Fibroblast of gingiva (primary cell): Measurements from ENCODE around the gene RAB5IF.
"Not testable (repeated sequence)": the region's sequence is repeated elsewhere in the genome, so short reads cannot be mapped to it uniquely, and the experiment has no call there.

ENCODE experiments used
- DNase-seq: peaks from one replicate; pipeline ENCODE4 v3.0.0-alpha.2; 2011; ENCODE audit warnings: low read depth

Gene RAB5IF

GRCh38 chr20:36587388-36588070 lies 18.1 kb upstream of the RAB5IF start:
- DNase-seq: no peak

DNA sequence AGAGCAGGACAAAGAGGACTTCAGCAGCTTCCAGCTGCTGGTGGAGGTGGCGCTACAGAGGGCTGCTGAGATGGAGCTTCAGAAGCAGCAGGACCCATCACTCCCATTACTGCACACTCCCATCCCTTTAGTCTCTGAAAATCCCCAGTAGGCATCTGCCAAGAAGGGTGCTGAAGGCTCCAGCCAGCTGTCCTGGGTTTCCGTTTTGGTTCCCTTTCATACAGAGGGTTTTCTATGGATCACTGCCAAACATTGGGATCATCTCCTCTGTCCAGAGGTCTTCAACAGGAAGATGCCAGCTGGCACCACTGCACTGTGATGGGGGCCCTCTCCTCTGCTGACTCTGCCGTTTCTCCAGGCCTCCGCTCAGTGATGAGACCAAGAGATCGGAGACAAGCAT lies 14.3 kb upstream of the RAB5IF start:
- DNase-seq: no peak

GRCh38 chr20:36591854-36592641 lies 13.5 kb upstream of the RAB5IF start:
- no peak for DNase-seq

GRCh38 chr20:36593347-36593929 lies 12.1 kb upstream of the RAB5IF start:
- DNase-seq: no peak

- no peak for DNase-seq
These were observed 5.7 kb upstream of the RAB5IF start for GRCh38 chr20:36599912-36600345.

- DNase-seq: no peak
These were observed 4.0 kb upstream of the RAB5IF start for GRCh38 chr20:36601540-36601939.

- no peak for DNase-seq
These were observed 604 bp upstream of the RAB5IF start for GRCh38 chr20:36604952-36605398.

DNA sequence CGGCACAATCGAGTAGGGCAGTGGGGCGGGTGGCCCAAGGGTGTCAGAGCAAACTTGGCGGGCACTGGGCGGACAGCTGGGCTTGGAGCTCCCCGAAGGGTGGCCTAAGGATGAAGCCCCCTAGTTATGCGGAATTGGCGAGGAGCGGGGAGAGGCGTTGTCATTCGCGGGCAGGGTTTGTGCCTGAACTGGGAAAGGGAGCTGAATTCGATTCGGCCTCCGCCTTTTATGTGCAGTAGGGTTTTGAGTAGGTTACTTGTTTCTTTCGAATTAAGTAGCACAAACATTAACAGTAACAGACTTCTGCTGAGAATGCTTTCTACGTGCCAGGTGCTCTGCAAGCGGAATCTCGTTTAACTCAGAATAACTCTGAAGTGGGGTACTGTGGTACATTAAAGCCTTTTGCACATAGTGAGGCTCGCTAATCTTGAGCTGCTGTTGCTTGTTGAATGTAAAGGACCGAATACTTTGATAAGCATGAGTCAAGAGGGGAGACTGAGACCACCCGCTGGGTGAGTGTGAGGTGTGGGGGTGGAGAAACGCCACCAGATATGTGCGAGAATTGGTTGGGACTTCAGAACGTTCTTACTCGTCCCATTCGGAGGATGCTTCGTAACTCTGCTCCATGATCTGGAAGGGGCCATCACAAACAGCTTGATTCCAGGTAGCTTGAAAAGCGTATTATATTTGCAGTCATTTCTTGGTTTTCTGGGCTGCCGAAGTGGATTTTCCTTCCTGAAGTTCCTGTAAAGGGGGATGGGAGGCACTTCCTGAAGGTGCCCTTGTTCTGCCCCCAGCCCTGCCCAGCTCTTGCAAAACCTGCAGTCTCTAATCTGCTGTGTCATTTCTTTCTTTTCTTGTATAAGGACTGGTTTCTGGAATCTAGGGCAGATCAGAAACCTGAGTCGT lies 833 bp downstream of the RAB5IF start:
- peak; percentile 50 for DNase-seq

DNA sequence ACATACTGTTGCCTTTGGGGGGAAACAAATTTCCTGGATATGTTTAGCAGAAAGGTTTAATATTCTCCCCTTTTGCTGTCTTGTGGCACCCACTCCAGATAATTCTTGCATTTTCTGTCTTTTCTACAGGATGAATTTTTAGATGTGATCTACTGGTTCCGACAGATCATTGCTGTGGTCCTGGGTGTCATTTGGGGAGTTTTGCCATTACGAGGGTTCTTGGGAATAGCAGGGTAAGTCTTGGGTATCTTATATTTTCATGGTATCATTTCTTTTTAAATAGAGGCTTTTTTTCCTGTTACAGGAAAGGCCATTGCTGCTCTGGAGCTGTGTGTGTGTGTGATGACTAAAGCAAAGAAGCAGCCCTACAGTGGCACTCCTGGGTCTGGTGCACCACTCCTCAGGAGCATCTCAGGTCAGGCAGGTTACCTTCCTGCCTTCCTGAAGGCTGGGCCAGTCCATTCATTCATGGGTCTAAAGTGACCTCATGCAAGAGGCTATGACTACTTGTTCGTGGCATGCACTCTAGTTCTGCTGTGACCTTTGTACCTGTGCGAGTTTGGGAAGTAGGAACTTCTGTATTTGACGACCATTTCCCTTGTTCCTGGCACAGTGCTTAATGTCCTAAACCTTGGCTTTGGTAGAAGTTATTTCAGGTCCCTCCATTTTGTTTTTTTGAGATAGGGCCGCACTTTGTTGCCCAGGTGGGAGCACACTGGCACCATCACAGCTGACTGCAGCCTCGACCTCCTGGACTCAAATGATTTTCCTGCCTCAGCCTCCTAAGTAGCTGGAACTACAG lies 2.2 kb downstream of the RAB5IF start:
- DNase-seq: no peak

DNA sequence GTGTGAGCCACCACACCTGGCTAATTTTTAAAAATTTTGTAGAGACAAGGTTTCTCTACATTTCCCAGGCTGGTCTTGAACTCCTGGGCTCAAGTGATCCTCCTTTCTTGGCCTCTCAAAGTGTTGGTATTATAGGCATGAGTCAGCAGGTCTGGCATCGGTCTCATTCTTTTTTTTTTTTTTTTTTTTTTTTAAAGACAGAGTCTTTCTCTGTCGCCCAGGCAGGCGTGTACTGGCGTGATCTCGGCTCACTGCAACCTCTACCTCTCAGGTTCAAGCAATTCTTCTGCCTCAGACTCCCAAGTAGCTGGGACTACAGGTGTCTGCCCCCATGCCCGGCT lies 2.8 kb downstream of the RAB5IF start:
- DNase-seq: not testable (repeated sequence)

GRCh38 chr20:36611625-36612024 lies 6.0 kb downstream of the RAB5IF start:
- DNase-seq: no peak

DNA sequence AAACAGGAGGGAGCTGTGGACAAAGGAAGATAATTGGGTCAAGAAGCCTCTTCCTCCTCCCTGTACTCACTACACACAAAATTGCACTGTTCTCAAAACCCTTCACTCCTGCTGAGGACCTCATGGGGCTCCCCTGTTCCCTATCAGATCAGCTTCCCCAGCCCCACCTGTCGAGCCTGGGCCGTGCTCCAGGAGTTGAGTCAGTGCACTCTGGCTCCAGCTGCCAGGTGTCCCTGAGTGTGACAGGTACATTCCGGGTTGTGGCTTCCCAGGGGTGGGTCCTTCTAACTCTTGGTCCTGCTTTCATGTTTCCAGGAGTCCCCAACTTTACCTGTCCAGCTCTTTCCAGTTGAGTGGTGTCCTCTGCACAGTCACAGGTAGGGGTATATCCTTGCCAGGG lies 8.4 kb downstream of the RAB5IF start:
- no peak for DNase-seq

DNA sequence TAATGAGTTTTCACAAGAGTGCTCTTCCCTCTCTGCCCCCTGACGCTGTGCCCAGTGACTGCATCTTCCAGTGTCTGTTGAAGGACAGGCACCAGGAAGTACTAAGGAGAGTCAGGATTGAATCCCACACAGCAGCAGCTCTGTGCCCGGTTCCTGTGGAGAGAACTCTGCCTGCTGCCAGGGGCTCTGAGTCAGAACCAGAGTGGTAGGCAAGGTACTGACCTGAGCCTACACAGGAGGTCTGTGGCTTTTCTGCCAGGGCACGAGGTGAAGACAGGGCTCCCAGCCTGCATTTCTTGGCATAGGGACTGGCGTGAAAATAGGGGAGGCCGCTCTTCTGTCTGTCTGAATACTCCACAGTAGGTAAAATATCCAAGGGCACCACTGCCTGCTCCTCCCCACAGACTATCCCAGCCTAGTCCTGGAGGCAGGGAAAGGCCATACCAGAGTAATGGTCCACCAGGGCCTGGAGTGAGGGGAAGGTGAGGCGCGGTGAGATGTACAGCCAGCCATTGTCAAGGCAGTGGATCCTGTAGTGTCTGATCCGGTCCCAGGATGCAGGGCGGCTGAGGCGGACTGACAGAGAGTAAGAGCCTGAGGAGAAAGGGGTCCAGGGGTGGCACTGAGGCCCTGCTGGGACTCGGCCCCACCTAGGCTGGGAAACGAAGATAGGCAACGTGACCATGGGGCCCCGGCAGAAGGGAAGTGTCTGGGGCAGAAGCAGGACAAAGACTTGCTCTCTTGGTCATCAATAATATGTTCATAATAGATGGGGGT lies 9.4 kb downstream of the RAB5IF start:
- DNase-seq: no peak

GRCh38 chr20:36620917-36621316 lies 15.3 kb downstream of the RAB5IF start:
- DNase-seq: no peak

GRCh38 chr20:36623444-36623843 lies 17.9 kb downstream of the RAB5IF start:
- DNase-seq: no peak

DNA sequence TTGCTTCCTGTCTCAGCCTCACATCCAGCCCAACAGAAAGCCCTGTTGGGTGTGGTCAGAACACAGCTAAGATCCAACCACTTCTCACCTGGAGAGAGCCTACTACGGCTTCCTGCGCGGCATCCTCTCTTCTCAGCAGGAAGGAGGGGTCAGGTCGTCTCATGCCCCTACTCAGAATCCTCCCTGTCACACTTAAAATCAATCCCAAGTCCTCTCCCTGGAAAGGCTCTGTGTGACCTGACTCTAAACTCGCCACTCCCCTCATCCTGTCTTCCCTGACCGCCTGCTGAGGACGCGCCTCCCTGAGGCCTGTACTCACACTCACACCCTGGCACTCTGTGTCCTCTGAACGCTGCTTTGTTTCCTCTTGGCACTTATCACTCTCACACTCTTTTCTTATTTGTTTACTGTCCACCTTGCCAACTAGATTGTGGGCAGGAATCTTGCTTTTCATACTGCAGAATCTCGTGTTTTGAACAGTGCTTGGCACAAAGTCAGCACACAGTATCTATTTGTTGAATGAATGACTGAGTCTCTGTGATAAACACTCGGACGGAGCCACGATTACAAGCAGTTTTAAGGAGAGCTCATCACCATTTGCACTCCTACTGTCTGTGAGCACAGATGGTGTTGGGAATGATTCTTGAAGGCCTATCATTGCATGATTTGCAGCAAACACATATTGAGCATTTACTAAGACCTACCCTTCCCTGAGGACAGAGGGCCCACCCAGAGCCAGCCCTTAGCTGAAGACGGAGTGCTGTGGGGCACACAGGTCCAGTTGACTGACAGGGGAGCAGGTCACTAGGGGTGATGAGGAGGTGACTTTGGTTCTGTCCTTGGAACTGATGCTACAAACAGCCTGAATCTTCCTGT lies 18.7 kb downstream of the RAB5IF start:
- DNase-seq: no peak

GRCh38 chr20:36624944-36625324 lies 19.4 kb downstream of the RAB5IF start:
- DNase-seq: no peak

DNA sequence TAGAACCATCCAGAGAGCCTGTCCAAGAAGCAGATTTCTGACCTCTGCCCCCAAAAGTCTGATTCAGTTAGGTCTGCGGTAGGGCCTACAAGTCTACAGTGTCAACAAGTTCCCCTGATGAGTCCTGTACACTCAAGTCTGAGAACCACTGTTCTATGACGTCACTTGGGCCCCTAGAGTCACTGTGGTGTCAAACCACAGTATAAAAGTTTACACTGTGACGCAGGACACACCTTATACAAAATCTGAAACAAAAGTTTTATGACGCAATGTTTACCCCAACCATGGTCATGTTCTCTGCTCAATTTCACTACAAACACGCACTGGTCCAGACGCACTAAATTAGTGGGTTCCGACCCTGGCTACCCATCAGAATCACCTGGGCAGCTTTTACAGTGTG lies 22.5 kb downstream of the RAB5IF start:
- DNase-seq: no peak
